GM12878 (cell line): ENCODE results near the gene PDE3B. TPM values are rescaled to one million over a fixed set of nuclear protein-coding genes. Genes with fewer than 3 reads are reported as not detected.

ENCODE experiments used
- EGR1 ChIP-seq, 2 experiments: IDR thresholded peaks; 1 replicate in 1 of 2; 2 replicates in 1 of 2; pipeline ENCODE4 v1.6.1; 2011 to 2012; ENCODE audit warnings: low read depth in 2 of 2, low read length in 2 of 2, borderline replicate concordance in 1 of 2, mild to moderate bottlenecking in 1 of 2, moderate library complexity in 1 of 2
- ETV6 ChIP-seq, 2 experiments: fragments of 450-650 bp in 1 of 2; IDR thresholded peaks in 1 of 2; conservative IDR thresholded peaks in 1 of 2; 2 replicates each; pipeline ENCODE4 v1.6.1; 2014; ENCODE audit warnings: antibody characterized with exemption in 1 of 2, borderline replicate concordance in 1 of 2, low read depth in 1 of 2, mild to moderate bottlenecking in 1 of 2, moderate library complexity in 1 of 2
- NR2F1 ChIP-seq: fragments of 450-650 bp; conservative IDR thresholded peaks from 2 replicates; pipeline ENCODE4 v1.6.1; 2017; ENCODE audit warnings: mild to moderate bottlenecking
- PML ChIP-seq: IDR thresholded peaks from 2 replicates; pipeline ENCODE4 v1.6.1; 2012; ENCODE audit warnings: low read length, inconsistent platforms
- RUNX3 ChIP-seq: IDR thresholded peaks from 2 replicates; pipeline ENCODE4 v1.6.1; 2012; ENCODE audit warnings: low read length, inconsistent platforms
- SP1 ChIP-seq: IDR thresholded peaks from one replicate; pipeline ENCODE4 v1.6.1; 2011; ENCODE audit warnings: low read depth, low read length
- SPI1 ChIP-seq: IDR thresholded peaks from 2 replicates; pipeline ENCODE4 v1.6.1; 2011; ENCODE audit warnings: low read depth, mild to moderate bottlenecking, low read length, moderate library complexity, borderline replicate concordance; ENCODE audit not compliant: insufficient read depth
- TARDBP ChIP-seq: IDR thresholded peaks from 2 replicates; pipeline ENCODE4 v1.6.1; 2016; ENCODE audit warnings: borderline replicate concordance
- TBL1XR1 ChIP-seq: IDR thresholded peaks from 2 replicates; pipeline ENCODE4 v1.6.1; 2012; ENCODE audit warnings: low read depth, low read length, improper control_type of control experiment
- TCF3 ChIP-seq: IDR thresholded peaks from 2 replicates; pipeline ENCODE4 v1.6.1; 2012; ENCODE audit warnings: low read depth, mild to moderate bottlenecking, low read length, borderline replicate concordance; ENCODE audit not compliant: insufficient read depth
- polyA plus RNA-seq, 11 experiments: library from polyadenylated mRNA; depleted of rRNA in 4 of 11; unstranded in 6 of 11; stranded (reverse) in 5 of 11; fragments of >200 nt; fragmentation: Nextera tagmentation in 4 of 11; fragmentation: Illumina TruSeq in 1 of 11; extraction: Ambion mirVana in 4 of 11; extraction: Trizol in 1 of 11; gene quantifications; 1 replicate in 1 of 11; 2 replicates in 10 of 11; pipeline versions ENCODE4 v1.2.1 to v1.2.3, GENCODE V29; 2011 to 2016; ENCODE audit warnings: inconsistent platforms in 2 of 11, missing spikeins in 2 of 11, low read depth in 1 of 11
- total RNA-seq, 4 experiments: library from RNA; depleted of rRNA in 3 of 4; stranded (reverse); fragments of >200 nt in 3 of 4; fragmentation: Illumina TruSeq in 1 of 4; extraction: Trizol in 1 of 4; gene quantifications; 2 replicates each; pipeline versions ENCODE4 v1.2.1 to v1.2.3, GENCODE V29; 2013 to 2021
- TF ChIP-seq, protein P1 (sequence below): fragments of 450-650 bp; IDR thresholded peaks from 2 replicates; pipeline ENCODE4 v1.6.1; 2017; ENCODE audit warnings: mild to moderate bottlenecking, moderate library complexity
- TF ChIP-seq, protein P2 (sequence below), 3 experiments: IDR thresholded peaks in 2 of 3; conservative IDR thresholded peaks in 1 of 3; 2 replicates each; pipeline ENCODE4 v1.5.1; 2011; ENCODE audit warnings: low read depth in 3 of 3, low read length in 3 of 3, mild to moderate bottlenecking in 3 of 3, control low read depth in 2 of 3, moderate library complexity in 2 of 3, inconsistent platforms in 1 of 3, mixed read lengths in 1 of 3; ENCODE audit not compliant: control insufficient read depth in 2 of 3, insufficient read depth in 1 of 3; ENCODE audit errors: extremely low read depth in 1 of 3
- TF ChIP-seq, protein P3 (sequence below): IDR thresholded peaks from 2 replicates; pipeline ENCODE4 v1.6.1; 2011; ENCODE audit warnings: borderline replicate concordance, low read depth, mild to moderate bottlenecking, moderate library complexity, low read length; ENCODE audit not compliant: insufficient read depth, poor library complexity, severe bottlenecking

The PDE3B gene
- total and polyA plus RNA-seq, 10 of the 15 experiments (the other 5 are each of a cell fraction or from before 2014, with no cell fraction given), result 0.04 to 3.1 (median 1.9) TPM

- TF ChIP-seq, protein P1, sequence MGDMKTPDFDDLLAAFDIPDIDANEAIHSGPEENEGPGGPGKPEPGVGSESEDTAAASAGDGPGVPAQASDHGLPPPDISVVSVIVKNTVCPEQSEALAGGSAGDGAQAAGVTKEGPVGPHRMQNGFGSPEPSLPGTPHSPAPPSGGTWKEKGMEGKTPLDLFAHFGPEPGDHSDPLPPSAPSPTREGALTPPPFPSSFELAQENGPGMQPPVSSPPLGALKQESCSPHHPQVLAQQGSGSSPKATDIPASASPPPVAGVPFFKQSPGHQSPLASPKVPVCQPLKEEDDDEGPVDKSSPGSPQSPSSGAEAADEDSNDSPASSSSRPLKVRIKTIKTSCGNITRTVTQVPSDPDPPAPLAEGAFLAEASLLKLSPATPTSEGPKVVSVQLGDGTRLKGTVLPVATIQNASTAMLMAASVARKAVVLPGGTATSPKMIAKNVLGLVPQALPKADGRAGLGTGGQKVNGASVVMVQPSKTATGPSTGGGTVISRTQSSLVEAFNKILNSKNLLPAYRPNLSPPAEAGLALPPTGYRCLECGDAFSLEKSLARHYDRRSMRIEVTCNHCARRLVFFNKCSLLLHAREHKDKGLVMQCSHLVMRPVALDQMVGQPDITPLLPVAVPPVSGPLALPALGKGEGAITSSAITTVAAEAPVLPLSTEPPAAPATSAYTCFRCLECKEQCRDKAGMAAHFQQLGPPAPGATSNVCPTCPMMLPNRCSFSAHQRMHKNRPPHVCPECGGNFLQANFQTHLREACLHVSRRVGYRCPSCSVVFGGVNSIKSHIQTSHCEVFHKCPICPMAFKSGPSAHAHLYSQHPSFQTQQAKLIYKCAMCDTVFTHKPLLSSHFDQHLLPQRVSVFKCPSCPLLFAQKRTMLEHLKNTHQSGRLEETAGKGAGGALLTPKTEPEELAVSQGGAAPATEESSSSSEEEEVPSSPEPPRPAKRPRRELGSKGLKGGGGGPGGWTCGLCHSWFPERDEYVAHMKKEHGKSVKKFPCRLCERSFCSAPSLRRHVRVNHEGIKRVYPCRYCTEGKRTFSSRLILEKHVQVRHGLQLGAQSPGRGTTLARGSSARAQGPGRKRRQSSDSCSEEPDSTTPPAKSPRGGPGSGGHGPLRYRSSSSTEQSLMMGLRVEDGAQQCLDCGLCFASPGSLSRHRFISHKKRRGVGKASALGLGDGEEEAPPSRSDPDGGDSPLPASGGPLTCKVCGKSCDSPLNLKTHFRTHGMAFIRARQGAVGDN, result no peak
- TF ChIP-seq, protein P2, sequence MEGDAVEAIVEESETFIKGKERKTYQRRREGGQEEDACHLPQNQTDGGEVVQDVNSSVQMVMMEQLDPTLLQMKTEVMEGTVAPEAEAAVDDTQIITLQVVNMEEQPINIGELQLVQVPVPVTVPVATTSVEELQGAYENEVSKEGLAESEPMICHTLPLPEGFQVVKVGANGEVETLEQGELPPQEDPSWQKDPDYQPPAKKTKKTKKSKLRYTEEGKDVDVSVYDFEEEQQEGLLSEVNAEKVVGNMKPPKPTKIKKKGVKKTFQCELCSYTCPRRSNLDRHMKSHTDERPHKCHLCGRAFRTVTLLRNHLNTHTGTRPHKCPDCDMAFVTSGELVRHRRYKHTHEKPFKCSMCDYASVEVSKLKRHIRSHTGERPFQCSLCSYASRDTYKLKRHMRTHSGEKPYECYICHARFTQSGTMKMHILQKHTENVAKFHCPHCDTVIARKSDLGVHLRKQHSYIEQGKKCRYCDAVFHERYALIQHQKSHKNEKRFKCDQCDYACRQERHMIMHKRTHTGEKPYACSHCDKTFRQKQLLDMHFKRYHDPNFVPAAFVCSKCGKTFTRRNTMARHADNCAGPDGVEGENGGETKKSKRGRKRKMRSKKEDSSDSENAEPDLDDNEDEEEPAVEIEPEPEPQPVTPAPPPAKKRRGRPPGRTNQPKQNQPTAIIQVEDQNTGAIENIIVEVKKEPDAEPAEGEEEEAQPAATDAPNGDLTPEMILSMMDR (IDR thresholded peaks at IDR 0.05 in 2 of 3, conservative IDR thresholded peaks at IDR 0.05 in 1 of 3; ENCODE audit: control insufficient read depth in 2 of 3, extremely low read depth in 1 of 3, insufficient read depth in 1 of 3, low read depth in 3 of 3, low read length in 3 of 3), result peak; percentile 29 to 50 (median 33)
- 0 out of 2 replicates have a peak, but pooled peaks have one; percentile 22 for TF ChIP-seq TBL1XR1
- TF ChIP-seq SP1, result peak; percentile 24
- TF ChIP-seq TARDBP, result 0 out of 2 replicates have a peak, but pooled peaks have one; percentile 26
- peak; percentile 88 for TF ChIP-seq TCF3
- TF ChIP-seq EGR1 (IDR thresholded peaks at IDR 0.05; ENCODE audit: borderline replicate concordance in 1 of 2, low read depth in 2 of 2, low read length in 2 of 2), result peak in 1 of 2 experiments; percentile 28; a peak in 1 of 3 replicates
- TF ChIP-seq, protein P3, sequence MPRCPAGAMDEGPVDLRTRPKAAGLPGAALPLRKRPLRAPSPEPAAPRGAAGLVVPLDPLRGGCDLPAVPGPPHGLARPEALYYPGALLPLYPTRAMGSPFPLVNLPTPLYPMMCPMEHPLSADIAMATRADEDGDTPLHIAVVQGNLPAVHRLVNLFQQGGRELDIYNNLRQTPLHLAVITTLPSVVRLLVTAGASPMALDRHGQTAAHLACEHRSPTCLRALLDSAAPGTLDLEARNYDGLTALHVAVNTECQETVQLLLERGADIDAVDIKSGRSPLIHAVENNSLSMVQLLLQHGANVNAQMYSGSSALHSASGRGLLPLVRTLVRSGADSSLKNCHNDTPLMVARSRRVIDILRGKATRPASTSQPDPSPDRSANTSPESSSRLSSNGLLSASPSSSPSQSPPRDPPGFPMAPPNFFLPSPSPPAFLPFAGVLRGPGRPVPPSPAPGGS, result no peak
- TF ChIP-seq NR2F1, result 0 out of 2 replicates have a peak, but pooled peaks have one; percentile 37
- TF ChIP-seq ETV6 (conservative IDR thresholded peaks at IDR 0.05 in 1 of 2, IDR thresholded peaks at IDR 0.05 in 1 of 2; ENCODE audit: borderline replicate concordance in 1 of 2, low read depth in 1 of 2), result peak in 1 of 2 experiments; percentile 25; a peak in 1 of 4 replicates
- TF ChIP-seq SPI1, result peak; percentile 95
- TF ChIP-seq RUNX3, result peak; percentile 86
- TF ChIP-seq PML, result no peak
These were observed 261.8 kb downstream of the PDE3B start (continued) for GRCh38 chr11:14905104-14906033.
